Loucy (cell line): Measurements from ENCODE around the gene IFT52.
A peak's percentile ranks its signal among the peaks of the same experiment; 100 is the strongest.

Source experiments
- H2AFZ ChIP-seq: fragments of 200-600 bp; sonication (generic); 2 replicates; pipeline ENCODE4 v1.6.0; 2016; ENCODE audit warnings: antibody characterized with exemption, mild to moderate bottlenecking, low read length, moderate library complexity
- H3F3A ChIP-seq: fragments of 200-600 bp; 2 replicates; pipeline ENCODE4 v1.6.0; 2016; ENCODE audit warnings: antibody characterized with exemption, low read depth, mild to moderate bottlenecking
- H3K27me3 ChIP-seq: fragments of 200-600 bp; sonication (generic); 2 replicates; pipeline ENCODE4 v1.6.1; 2014; ENCODE audit warnings: low read length, mild to moderate bottlenecking; ENCODE audit not compliant: insufficient read depth, poor library complexity, severe bottlenecking
- H3K36me3 ChIP-seq: fragments of 200-600 bp; sonication (generic); 2 replicates; pipeline ENCODE4 v1.6.1; 2016; ENCODE audit warnings: low read length; ENCODE audit not compliant: insufficient read depth
- H3K4me1 ChIP-seq: fragments of 200-600 bp; sonication (generic); 2 replicates; pipeline ENCODE4 v1.5.1; 2014; ENCODE audit warnings: low read length, mild to moderate bottlenecking; ENCODE audit not compliant: insufficient read depth, poor library complexity, severe bottlenecking
- H3K4me2 ChIP-seq: fragments of 200-600 bp; sonication (generic); 2 replicates; pipeline ENCODE4 v1.6.0; 2014; ENCODE audit warnings: antibody characterized with exemption, low read length, low read depth, mild to moderate bottlenecking; ENCODE audit not compliant: poor library complexity, severe bottlenecking
- H3K4me3 ChIP-seq: fragments of 200-600 bp; sonication (generic); 2 replicates; pipeline ENCODE4 v1.5.1; 2014; ENCODE audit warnings: low read length, mild to moderate bottlenecking, mixed read lengths; ENCODE audit not compliant: poor library complexity, severe bottlenecking
- H3K79me2 ChIP-seq: fragments of 200-600 bp; sonication (generic); 2 replicates; pipeline ENCODE4 v1.6.1; 2014; ENCODE audit warnings: low read length; ENCODE audit not compliant: insufficient read depth
- H3K9ac ChIP-seq: fragments of 200-600 bp; sonication (generic); 2 replicates; pipeline ENCODE4 v1.6.0; 2014; ENCODE audit warnings: mild to moderate bottlenecking, low read depth, low read length, moderate library complexity; ENCODE audit not compliant: poor library complexity, severe bottlenecking
- H3K9me2 ChIP-seq: fragments of 200-600 bp; sonication (generic); replicated peaks from 2 replicates; pipeline ENCODE4 v1.6.1; 2016; ENCODE audit warnings: low read depth, low read length, mixed read lengths
- H3K9me3 ChIP-seq: fragments of 200-600 bp; sonication (generic); 2 replicates; pipeline ENCODE4 v1.6.1; 2014; ENCODE audit warnings: mild to moderate bottlenecking, antibody characterized with exemption, low read length, low read depth; ENCODE audit not compliant: insufficient read depth
- H4K20me1 ChIP-seq: fragments of 200-600 bp; sonication (generic); 2 replicates; pipeline ENCODE4 v1.6.0; 2014; ENCODE audit warnings: antibody characterized with exemption, low read length, mild to moderate bottlenecking; ENCODE audit not compliant: insufficient read depth, poor library complexity, severe bottlenecking
- EZH2phosphoT487 ChIP-seq: fragments of 200-600 bp; IDR thresholded peaks from 2 replicates; pipeline ENCODE4 v1.6.1; 2018; ENCODE audit warnings: antibody characterized with exemption, mild to moderate bottlenecking, moderate library complexity, borderline replicate concordance
- TF ChIP-seq, protein P1 (sequence below): fragments of 200-600 bp; sonication (generic); conservative IDR thresholded peaks from 2 replicates; pipeline ENCODE4 v1.5.1; 2014; ENCODE audit warnings: mild to moderate bottlenecking, antibody characterized with exemption, low read length

Gene IFT52

DNA sequence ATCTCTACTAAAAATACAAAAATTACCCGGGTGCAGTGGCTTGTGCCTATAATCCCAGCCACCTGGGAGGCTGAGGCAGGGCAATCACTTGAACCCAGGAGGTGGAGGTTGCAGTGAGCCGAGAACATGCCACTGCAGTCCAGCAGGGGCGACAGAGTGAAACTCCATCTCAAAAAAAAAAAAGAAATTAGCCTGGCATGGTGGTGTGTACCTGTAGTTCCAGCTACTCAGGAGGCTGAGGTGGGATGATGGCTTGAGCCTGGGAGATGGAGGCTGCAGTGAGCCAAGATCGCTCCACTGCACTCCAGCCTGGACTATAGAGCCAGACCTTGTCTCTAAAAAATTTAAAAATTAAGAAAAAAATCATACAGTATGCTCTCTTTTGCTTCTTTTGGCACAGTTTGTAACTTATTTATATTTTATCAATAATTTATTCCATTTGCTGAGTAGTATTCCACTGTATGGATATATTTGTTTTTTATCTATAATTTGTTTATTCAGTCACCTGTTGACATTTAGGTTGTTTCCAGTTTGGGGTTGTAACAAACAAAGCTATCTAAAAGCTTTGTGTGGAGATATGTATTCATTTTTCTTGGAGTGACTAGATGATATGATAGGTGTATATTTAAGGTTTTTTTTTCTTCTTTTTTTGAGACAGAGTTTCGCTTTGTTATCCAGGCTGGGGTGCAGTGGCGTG is 68.1 kb downstream of the IFT52 start:
- no peaks in the 10 kb centered on the region for H4K20me1 ChIP-seq
- peaks cover 12% of the 10 kb centered on the region for H3K4me1 ChIP-seq
- no peaks in the 10 kb centered on the region for H3K27me3 ChIP-seq
- H3K9me2 ChIP-seq, result no peaks in the 10 kb centered on the region
- H2AFZ ChIP-seq, result no peak overlapping the region
- TF ChIP-seq, protein P1, sequence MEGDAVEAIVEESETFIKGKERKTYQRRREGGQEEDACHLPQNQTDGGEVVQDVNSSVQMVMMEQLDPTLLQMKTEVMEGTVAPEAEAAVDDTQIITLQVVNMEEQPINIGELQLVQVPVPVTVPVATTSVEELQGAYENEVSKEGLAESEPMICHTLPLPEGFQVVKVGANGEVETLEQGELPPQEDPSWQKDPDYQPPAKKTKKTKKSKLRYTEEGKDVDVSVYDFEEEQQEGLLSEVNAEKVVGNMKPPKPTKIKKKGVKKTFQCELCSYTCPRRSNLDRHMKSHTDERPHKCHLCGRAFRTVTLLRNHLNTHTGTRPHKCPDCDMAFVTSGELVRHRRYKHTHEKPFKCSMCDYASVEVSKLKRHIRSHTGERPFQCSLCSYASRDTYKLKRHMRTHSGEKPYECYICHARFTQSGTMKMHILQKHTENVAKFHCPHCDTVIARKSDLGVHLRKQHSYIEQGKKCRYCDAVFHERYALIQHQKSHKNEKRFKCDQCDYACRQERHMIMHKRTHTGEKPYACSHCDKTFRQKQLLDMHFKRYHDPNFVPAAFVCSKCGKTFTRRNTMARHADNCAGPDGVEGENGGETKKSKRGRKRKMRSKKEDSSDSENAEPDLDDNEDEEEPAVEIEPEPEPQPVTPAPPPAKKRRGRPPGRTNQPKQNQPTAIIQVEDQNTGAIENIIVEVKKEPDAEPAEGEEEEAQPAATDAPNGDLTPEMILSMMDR, result peak; percentile 43
- TF ChIP-seq EZH2phosphoT487, result no peak
- no peaks in the 10 kb centered on the region for H3F3A ChIP-seq
- no peaks in the 10 kb centered on the region for H3K79me2 ChIP-seq
- no peak overlapping the region for H3K9ac ChIP-seq
- no peaks in the 10 kb centered on the region for H3K9me3 ChIP-seq
- H3K4me2 ChIP-seq, result peak overlapping the region; percentile 95
- no peak overlapping the region for H3K4me3 ChIP-seq
- H3K36me3 ChIP-seq, result no peaks in the 10 kb centered on the region

DNA sequence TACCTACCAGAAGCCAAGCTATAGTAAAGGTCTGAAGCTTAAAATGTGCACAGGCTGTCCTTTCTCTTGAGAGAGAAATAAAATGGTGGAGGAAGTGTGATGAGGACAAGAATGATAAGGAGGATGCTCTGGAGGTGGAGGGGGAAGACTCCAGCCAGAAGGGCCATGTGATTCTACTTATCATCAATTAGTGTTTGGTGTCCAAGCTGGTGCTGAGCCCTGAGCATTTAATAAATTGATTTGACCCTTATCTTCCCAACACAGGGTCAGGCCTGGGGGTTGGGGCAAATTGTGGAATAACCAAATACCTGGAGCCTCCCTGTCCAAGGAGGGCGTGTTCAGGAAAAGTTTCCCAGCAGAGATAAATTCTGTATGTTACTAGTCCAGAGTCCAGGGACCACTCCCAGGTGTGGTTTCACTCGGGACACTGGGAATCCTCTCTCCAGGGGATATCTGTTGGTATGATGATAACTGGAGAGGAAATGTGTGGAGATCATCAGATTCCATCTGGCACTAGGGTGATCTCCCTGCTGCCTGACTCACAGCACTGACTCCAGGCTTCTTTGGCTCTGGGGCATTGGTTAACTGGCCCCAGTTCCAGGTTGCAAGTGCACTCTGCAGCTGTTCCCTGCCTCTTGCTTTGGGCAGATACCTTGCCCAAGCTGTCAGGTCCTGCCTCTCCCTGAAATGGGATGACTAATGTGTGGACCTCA is 72.4 kb downstream of the IFT52 start:
- Histone ChIP-seq H3K4me2 (no peak overlapping the region), H2AFZ (no peak overlapping the region), H3F3A (no peaks in the 10 kb centered on the region), H3K36me3 (no peaks in the 10 kb centered on the region), H3K4me1 (peaks cover 11% of the 10 kb centered on the region), H3K79me2 (peaks cover 9% of the 10 kb centered on the region), H3K9me2 (no peaks in the 10 kb centered on the region), H3K27me3 (no peaks in the 10 kb centered on the region), H3K9me3 (no peaks in the 10 kb centered on the region), H3K4me3 (no peak overlapping the region), H4K20me1 (no peaks in the 10 kb centered on the region), H3K9ac (no peak overlapping the region)
- TF ChIP-seq EZH2phosphoT487, result no peak
- TF ChIP-seq, protein P1, result no peak

DNA sequence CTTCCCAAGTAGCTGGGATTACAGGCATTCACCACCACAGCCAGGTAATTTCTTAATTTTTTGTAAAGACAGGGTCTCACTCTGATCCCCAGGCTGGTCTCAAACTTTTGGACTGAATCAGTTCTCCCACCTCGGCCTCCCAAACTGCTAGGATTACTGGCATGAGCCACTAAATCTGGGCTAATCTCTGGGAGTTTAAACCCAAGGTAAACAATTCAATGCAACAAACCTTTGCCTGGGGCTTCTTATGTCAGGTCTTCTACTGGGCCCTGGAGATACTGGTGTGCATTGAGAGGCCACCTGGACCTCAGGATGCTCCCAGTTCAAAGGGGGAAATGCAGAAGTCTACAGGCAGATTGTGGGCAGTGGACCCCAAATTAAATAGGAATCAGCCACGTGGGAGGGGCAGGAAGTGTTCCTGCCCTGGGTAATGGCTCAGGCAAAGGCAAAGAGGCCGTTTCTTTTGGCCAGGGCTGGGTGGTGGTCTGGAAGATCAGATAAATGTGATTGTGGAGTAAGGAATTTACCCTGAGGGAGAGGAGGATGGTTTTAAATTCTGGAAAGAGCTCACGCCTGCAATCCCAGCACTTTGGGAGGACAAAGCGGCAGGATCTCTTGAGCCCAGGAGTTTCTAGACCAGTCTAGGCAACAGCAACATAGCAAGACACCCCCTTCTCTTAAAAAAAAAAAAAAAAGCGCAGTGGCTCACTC is 74.9 kb downstream of the IFT52 start:
- no peak overlapping the region for H2AFZ ChIP-seq
- H3K4me1 ChIP-seq, result peaks cover 25% of the 10 kb centered on the region
- no peak for TF ChIP-seq EZH2phosphoT487
- TF ChIP-seq, protein P1, result no peak

More for the DNA sequence above, 74.9 kb downstream of the IFT52 start:
- Histone ChIP-seq H3K4me2 (no peak overlapping the region), H3K9me3 (no peaks in the 10 kb centered on the region), H3K36me3 (no peaks in the 10 kb centered on the region), H3F3A (no peaks in the 10 kb centered on the region), H3K9me2 (no peaks in the 10 kb centered on the region), H3K27me3 (no peaks in the 10 kb centered on the region), H3K79me2 (peaks cover 35% of the 10 kb centered on the region), H3K4me3 (no peak overlapping the region), H3K9ac (no peak overlapping the region), H4K20me1 (peaks cover 4% of the 10 kb centered on the region)
